HepG2 (cell line): Measurements from ENCODE around the gene AUTS2. TPM values are rescaled to one million over a fixed set of nuclear protein-coding genes. Genes with fewer than 3 reads are reported as not detected.

Experiments
- ATAC-seq: fragments of 200-7000 bp; cut with Tn5 transposase; 3 replicates; pipeline ENCODE4 v1.9.1; 2020; ENCODE audit warnings: mild to moderate bottlenecking, moderate library complexity
- BruUV-seq: library from RNA; stranded (reverse); fragments of 400-500 nt; replicated peaks from 2 replicates; lab custom pipeline; 2021; lab: Mats Ljungman, UMichigan
- CTCF ChIA-PET: fragments of 300-600 bp; formaldehyde crosslinking; extraction: SDS; loops from one replicate; lab custom pipeline; 2021; ENCODE audit warnings: low total read pairs, inconsistent platforms, low intra/inter-chr PET ratio; lab: Yijun Ruan, JAX
- POLR2A ChIA-PET: fragments of 350-600 bp; sonication (Branson Sonifier 250); formaldehyde crosslinking; loops from one replicate; lab custom pipeline; 2020; ENCODE audit warnings: antibody characterized with exemption, inconsistent platforms; lab: Yijun Ruan, JAX
- DNase-seq: peaks from one replicate; pipeline ENCODE4 v3.0.0-alpha.2; 2015; ENCODE audit warnings: low spot score
- FAIRE-seq: peaks from 3 replicates; lab custom pipeline; 2011; peaks lifted over from hg19 to GRCh38; lab: Jason Lieb, UNC
- H2AFZ ChIP-seq: one replicate; pipeline ENCODE4 v1.6.1; 2011; ENCODE audit warnings: low read length, inconsistent platforms
- H3K27ac ChIP-seq: fragments of 300-600 bp; 3 replicates; pipeline ENCODE4 v1.8.0; 2011; ENCODE audit warnings: mixed run types, mild to moderate bottlenecking, mixed read lengths, low read length, inconsistent platforms; ENCODE audit not compliant: insufficient read depth; ENCODE audit errors: extremely low read length
- H3K27me3 ChIP-seq, 2 experiments: fragments of 200-600 bp in 1 of 2; 2 replicates in 1 of 2; 3 replicates in 1 of 2; pipeline versions ENCODE4 v1.6.0 to v1.8.0; 2011; ENCODE audit warnings: low read length in 2 of 2, mild to moderate bottlenecking in 2 of 2, moderate library complexity in 2 of 2, inconsistent platforms in 1 of 2; ENCODE audit not compliant: insufficient read depth in 2 of 2, control insufficient read depth in 1 of 2
- H3K36me3 ChIP-seq, 2 experiments: fragments of 200-600 bp in 1 of 2; replicated peaks in 1 of 2; 2 replicates in 1 of 2; 3 replicates in 1 of 2; pipeline versions ENCODE4 v1.5.1 to v1.8.0; 2011; ENCODE audit warnings: low read length in 2 of 2, inconsistent platforms in 1 of 2; ENCODE audit not compliant: insufficient read depth in 2 of 2, control insufficient read depth in 1 of 2
- H3K4me1 ChIP-seq: 2 replicates; pipeline ENCODE4 v1.5.1; 2012; ENCODE audit warnings: low read length, inconsistent platforms; ENCODE audit not compliant: insufficient read depth
- H3K4me2 ChIP-seq: 2 replicates; pipeline ENCODE4 v1.6.0; 2011; ENCODE audit warnings: low read depth, low read length, inconsistent platforms
- H3K4me3 ChIP-seq, 3 experiments: fragments of 200-600 bp in 1 of 3; sonication (generic), shearing (Covaris generic) in 1 of 3; replicated peaks in 1 of 3; 2 replicates each; pipeline ENCODE4 v1.5.1; 2011 to 2016; ENCODE audit warnings: low read length in 3 of 3, inconsistent platforms in 2 of 3, low read depth in 2 of 3, mild to moderate bottlenecking in 2 of 3, control low read depth in 1 of 3, mixed read lengths in 1 of 3; ENCODE audit not compliant: insufficient read depth in 1 of 3
- H3K79me2 ChIP-seq: one replicate; pipeline ENCODE4 v1.6.1; 2011; ENCODE audit warnings: low read length, inconsistent platforms; ENCODE audit not compliant: insufficient read depth
- H3K9ac ChIP-seq: 2 replicates; pipeline ENCODE4 v1.6.0; 2011; ENCODE audit warnings: mild to moderate bottlenecking, low read depth, low read length, inconsistent platforms; ENCODE audit not compliant: insufficient read depth
- H3K9me3 ChIP-seq: 2 replicates; pipeline ENCODE4 v1.5.1; 2012; ENCODE audit warnings: mild to moderate bottlenecking, low read length
- H4K20me1 ChIP-seq: 2 replicates; pipeline ENCODE4 v1.6.0; 2011; ENCODE audit warnings: inconsistent platforms, mild to moderate bottlenecking, low read length, moderate library complexity; ENCODE audit not compliant: insufficient read depth
- ATRX ChIP-seq: sonication (generic); formaldehyde crosslinking; IDR thresholded peaks from 2 replicates; pipeline ENCODE4 v1.4.0; 2020; ENCODE audit warnings: missing genetic modification reagents, borderline replicate concordance
- CBX5 ChIP-seq: sonication (generic); formaldehyde crosslinking; IDR thresholded peaks from 2 replicates; pipeline ENCODE4 v1.4.0; 2020; ENCODE audit warnings: missing genetic modification reagents, borderline replicate concordance
- CREB1 ChIP-seq, 2 experiments: fragments of 450-650 bp in 1 of 2; IDR thresholded peaks; 2 replicates each; pipeline ENCODE4 v1.6.1; 2016 to 2017; ENCODE audit warnings: control low read depth in 1 of 2, mild to moderate bottlenecking in 1 of 2, missing compliant biosample characterization in 1 of 2, missing genetic modification characterization in 1 of 2
- CSRNP2 ChIP-seq: sonication (generic); formaldehyde crosslinking; conservative IDR thresholded peaks from 2 replicates; pipeline ENCODE4 v1.8.0; 2022; ENCODE audit warnings: low read depth, missing genetic modification reagents
- KLF9 ChIP-seq: IDR thresholded peaks from 2 replicates; pipeline ENCODE4 v1.6.1; 2016; ENCODE audit warnings: low read depth
- MIXL1 ChIP-seq: IDR thresholded peaks from 2 replicates; pipeline ENCODE4 v1.6.1; 2016
- RBFOX2 ChIP-seq: fragments of 200-400 bp; formaldehyde crosslinking; IDR thresholded peaks from 2 replicates; pipeline ENCODE4 v1.6.1; 2017; ENCODE audit warnings: low read depth, mild to moderate bottlenecking, low read length
- SMAD9 ChIP-seq: sonication (generic); formaldehyde crosslinking; IDR thresholded peaks from 2 replicates; pipeline ENCODE4 v1.5.1; 2020; ENCODE audit warnings: mild to moderate bottlenecking, missing genetic modification reagents
- TIGD3 ChIP-seq: sonication (generic); formaldehyde crosslinking; IDR thresholded peaks from 2 replicates; pipeline ENCODE4 v1.5.1; 2020; ENCODE audit warnings: mild to moderate bottlenecking, missing genetic modification reagents, borderline replicate concordance
- ZNF121 ChIP-seq: sonication (generic); formaldehyde crosslinking; IDR thresholded peaks from 2 replicates; pipeline ENCODE4 v1.5.0; 2020; ENCODE audit warnings: mild to moderate bottlenecking, missing genetic modification reagents
- ZNF24 ChIP-seq: fragments of 450-650 bp; IDR thresholded peaks from 2 replicates; pipeline ENCODE4 v1.6.1; 2017; ENCODE audit warnings: antibody characterized with exemption, mild to moderate bottlenecking
- ZNF713 ChIP-seq: sonication (generic); formaldehyde crosslinking; IDR thresholded peaks from 2 replicates; pipeline ENCODE4 v1.4.0; 2020; ENCODE audit warnings: mild to moderate bottlenecking, missing genetic modification reagents
- ZSCAN30 ChIP-seq: sonication (generic); formaldehyde crosslinking; IDR thresholded peaks from 2 replicates; pipeline ENCODE4 v1.5.0; 2020; ENCODE audit warnings: mild to moderate bottlenecking, missing genetic modification reagents
- WGBS: methylation state at CpG from one replicate; pipeline ENCODE4 v1.1.6; 2017; ENCODE audit warnings: low lambda C conversion rate; 5-methylcytosine and 5-hydroxymethylcytosine counted together
- in situ Hi-C: cut with HindIII; loops from 2 replicates; pipeline ENCODE4 v1.10.0; 2017; ENCODE audit warnings: low pct_unique_long_range_greater_than_20kb; ENCODE audit not compliant: extremely low pct_ligation_motif_present
- intact Hi-C: fragments of 100-400 bp; cut with micrococcal nuclease; formaldehyde crosslinking; loops from one replicate; pipeline ENCODE4 v1.10.0; 2022; ENCODE audit not compliant: unreplicated experiment
- polyA plus RNA-seq, 8 experiments: library from polyadenylated mRNA; depleted of rRNA in 3 of 8; stranded (reverse) in 7 of 8; unstranded in 1 of 8; fragments of >200 nt; fragmentation: Illumina TruSeq in 4 of 8; extraction: Trizol in 4 of 8; gene quantifications; 2 replicates each; pipeline versions ENCODE4 v1.2.1 to v1.2.3, GENCODE V29; 2011 to 2016; ENCODE audit warnings: low read depth in 4 of 8, missing spikeins in 1 of 8, mixed read lengths in 1 of 8; ENCODE audit not compliant: insufficient read depth in 1 of 8
- total RNA-seq, 5 experiments: library from RNA; depleted of rRNA; stranded (reverse); fragments of >200 nt; fragmentation: Illumina TruSeq; extraction: Trizol; gene quantifications; 2 replicates each; pipeline ENCODE4 v1.2.3, GENCODE V29; 2016; ENCODE audit warnings: low read depth in 1 of 5
- TF ChIP-seq, protein P1 (sequence below): sonication (generic); formaldehyde crosslinking; IDR thresholded peaks from 2 replicates; pipeline ENCODE4 v1.4.0; 2020; ENCODE audit warnings: missing genetic modification reagents, borderline replicate concordance
- TF ChIP-seq, protein P2 (sequence below), 2 experiments: IDR thresholded peaks; 2 replicates each; pipeline ENCODE4 v1.6.1; 2011 to 2012; ENCODE audit warnings: low read length in 2 of 2, borderline replicate concordance in 1 of 2, low read depth in 1 of 2, mild to moderate bottlenecking in 1 of 2, moderate library complexity in 1 of 2

Gene AUTS2
- total and polyA plus RNA-seq, 2 of the 13 experiments (the other 11 are each of a cell fraction or from before 2014, with no cell fraction given), result 0.38 TPM; not detected in 1

DNA sequence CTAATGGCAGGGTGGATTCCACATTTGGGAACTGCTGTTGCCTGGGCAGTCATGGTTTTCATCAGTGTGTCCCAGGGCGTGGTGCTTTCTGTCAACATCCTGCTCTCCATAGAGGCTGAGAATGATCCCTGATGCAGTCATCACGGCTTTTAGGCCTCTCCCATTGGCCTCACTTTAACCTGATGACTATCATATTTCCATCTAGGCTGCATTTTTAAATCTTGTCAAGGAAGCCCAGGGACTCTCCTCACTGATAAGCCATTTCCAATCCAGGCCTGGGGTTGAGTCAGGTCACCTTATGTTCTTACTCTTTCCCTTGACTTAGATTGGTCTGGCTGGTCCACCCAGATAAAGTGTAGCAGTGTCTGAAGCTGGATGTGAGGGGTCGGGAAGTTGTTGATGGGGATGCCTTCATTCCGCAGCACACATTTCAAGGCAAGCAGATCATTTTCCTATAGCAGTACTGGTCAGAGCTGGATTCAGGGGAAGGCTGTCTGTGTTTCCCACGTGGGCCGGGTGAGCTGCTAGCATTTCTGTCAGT lies 177.0 kb downstream of the AUTS2 start:
- H3K4me3 ChIP-seq, result no peak overlapping the region
- FAIRE-seq, result no peak
- TF ChIP-seq RBFOX2, result no peak
- no peak for TF ChIP-seq CBX5 (CRISPR knock-in tag)
- no peak for TF ChIP-seq TIGD3
- TF ChIP-seq CREB1 (IDR thresholded peaks at IDR 0.05), result no peak
- no peak for TF ChIP-seq CREB1 (CRISPR knock-in tag; IDR thresholded peaks at IDR 0.05)
- no peak for TF ChIP-seq SMAD9 (CRISPR knock-in tag)
- no peak for TF ChIP-seq KLF9
- TF ChIP-seq, protein P1, sequence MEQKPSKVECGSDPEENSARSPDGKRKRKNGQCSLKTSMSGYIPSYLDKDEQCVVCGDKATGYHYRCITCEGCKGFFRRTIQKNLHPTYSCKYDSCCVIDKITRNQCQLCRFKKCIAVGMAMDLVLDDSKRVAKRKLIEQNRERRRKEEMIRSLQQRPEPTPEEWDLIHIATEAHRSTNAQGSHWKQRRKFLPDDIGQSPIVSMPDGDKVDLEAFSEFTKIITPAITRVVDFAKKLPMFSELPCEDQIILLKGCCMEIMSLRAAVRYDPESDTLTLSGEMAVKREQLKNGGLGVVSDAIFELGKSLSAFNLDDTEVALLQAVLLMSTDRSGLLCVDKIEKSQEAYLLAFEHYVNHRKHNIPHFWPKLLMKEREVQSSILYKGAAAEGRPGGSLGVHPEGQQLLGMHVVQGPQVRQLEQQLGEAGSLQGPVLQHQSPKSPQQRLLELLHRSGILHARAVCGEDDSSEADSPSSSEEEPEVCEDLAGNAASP (CRISPR knock-in tag), result no peak
- TF ChIP-seq, protein P2, sequence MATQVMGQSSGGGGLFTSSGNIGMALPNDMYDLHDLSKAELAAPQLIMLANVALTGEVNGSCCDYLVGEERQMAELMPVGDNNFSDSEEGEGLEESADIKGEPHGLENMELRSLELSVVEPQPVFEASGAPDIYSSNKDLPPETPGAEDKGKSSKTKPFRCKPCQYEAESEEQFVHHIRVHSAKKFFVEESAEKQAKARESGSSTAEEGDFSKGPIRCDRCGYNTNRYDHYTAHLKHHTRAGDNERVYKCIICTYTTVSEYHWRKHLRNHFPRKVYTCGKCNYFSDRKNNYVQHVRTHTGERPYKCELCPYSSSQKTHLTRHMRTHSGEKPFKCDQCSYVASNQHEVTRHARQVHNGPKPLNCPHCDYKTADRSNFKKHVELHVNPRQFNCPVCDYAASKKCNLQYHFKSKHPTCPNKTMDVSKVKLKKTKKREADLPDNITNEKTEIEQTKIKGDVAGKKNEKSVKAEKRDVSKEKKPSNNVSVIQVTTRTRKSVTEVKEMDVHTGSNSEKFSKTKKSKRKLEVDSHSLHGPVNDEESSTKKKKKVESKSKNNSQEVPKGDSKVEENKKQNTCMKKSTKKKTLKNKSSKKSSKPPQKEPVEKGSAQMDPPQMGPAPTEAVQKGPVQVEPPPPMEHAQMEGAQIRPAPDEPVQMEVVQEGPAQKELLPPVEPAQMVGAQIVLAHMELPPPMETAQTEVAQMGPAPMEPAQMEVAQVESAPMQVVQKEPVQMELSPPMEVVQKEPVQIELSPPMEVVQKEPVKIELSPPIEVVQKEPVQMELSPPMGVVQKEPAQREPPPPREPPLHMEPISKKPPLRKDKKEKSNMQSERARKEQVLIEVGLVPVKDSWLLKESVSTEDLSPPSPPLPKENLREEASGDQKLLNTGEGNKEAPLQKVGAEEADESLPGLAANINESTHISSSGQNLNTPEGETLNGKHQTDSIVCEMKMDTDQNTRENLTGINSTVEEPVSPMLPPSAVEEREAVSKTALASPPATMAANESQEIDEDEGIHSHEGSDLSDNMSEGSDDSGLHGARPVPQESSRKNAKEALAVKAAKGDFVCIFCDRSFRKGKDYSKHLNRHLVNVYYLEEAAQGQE (IDR thresholded peaks at IDR 0.05; ENCODE audit: borderline replicate concordance in 1 of 2, low read depth in 1 of 2, low read length in 2 of 2), result no peak
- no peak for TF ChIP-seq ZNF121 (CRISPR knock-in tag)
- no peak for TF ChIP-seq ZNF713 (CRISPR knock-in tag)
- TF ChIP-seq CSRNP2 (CRISPR knock-in tag), result no peak
- TF ChIP-seq ATRX (CRISPR knock-in tag), result no peak
- TF ChIP-seq MIXL1 (CRISPR knock-in tag), result no peak
- no peak for TF ChIP-seq ZNF24
- TF ChIP-seq ZSCAN30 (CRISPR knock-in tag), result no peak
- intact Hi-C loops (no loop called here), in situ Hi-C loops (no loop called here)
- H3K36me3 ChIP-seq, result no peaks in the 10 kb centered on the region
- WGBS, result 25% methylated on average over 4 of the region's 6 CpGs
- BruUV-seq, result no TSS peak
- POLR2A ChIA-PET, result no interaction called here
- no peaks in the 10 kb centered on the region for H3K79me2 ChIP-seq
- no peaks in the 10 kb centered on the region for H4K20me1 ChIP-seq
- H3K27ac ChIP-seq, result no peak overlapping the region
- H2AFZ ChIP-seq, result no peak overlapping the region
- no peak for ATAC-seq
- H3K9me3 ChIP-seq, result no peaks in the 10 kb centered on the region
- DNase-seq, result no peak
- CTCF ChIA-PET, result no interaction called here
- H3K4me1 ChIP-seq, result no peaks in the 10 kb centered on the region
- H3K9ac ChIP-seq, result no peak overlapping the region
- H3K27me3 ChIP-seq, result no peaks in the 10 kb centered on the region
- no peak overlapping the region for H3K4me2 ChIP-seq
